Keratinocyte (primary cell): ENCODE results near the gene CLCN4.

ENCODE experiments used
- CTCF ChIP-seq, 3 experiments: IDR thresholded peaks in 1 of 3; conservative IDR thresholded peaks in 1 of 3; optimal IDR thresholded peaks in 1 of 3; 2 replicates in 2 of 3; 3 replicates in 1 of 3; pipeline versions ENCODE3 to v1.5.1; 2011; ENCODE audit warnings: low read length in 3 of 3, mild to moderate bottlenecking in 3 of 3, moderate library complexity in 2 of 3, control low read depth in 1 of 3, inconsistent platforms in 1 of 3; ENCODE audit not compliant: insufficient read depth in 2 of 3; ENCODE audit errors: extremely low read depth in 1 of 3
- EZH2 ChIP-seq: IDR thresholded peaks from one replicate; pipeline ENCODE4 v1.6.1; 2012; ENCODE audit warnings: inconsistent platforms, mild to moderate bottlenecking, low read length, moderate library complexity

GRCh38 chrX:10278716-10279115 lies 121.9 kb downstream of the CLCN4 start:
- TF ChIP-seq CTCF (optimal IDR thresholded peaks at IDR 0.05 in 1 of 3, IDR thresholded peaks at IDR 0.05 in 1 of 3, conservative IDR thresholded peaks at IDR 0.05 in 1 of 3; ENCODE audit: extremely low read depth in 1 of 3, insufficient read depth in 2 of 3, low read length in 3 of 3) (no peak), EZH2 (no peak)
